Kidney (tissue), 14 donors: ENCODE measurements around the gene ZBTB7C. TPM values are rescaled to one million over a fixed set of nuclear protein-coding genes. Genes with fewer than 3 reads are reported as not detected.

Experiments
- DNase-seq, 5 donors: peaks; one replicate each; pipeline ENCODE4 v3.0.0-alpha.2; 2013 to 2020
- FAIRE-seq: peaks from 2 replicates; lab custom pipeline; 2012; peaks lifted over from hg19 to GRCh38; lab: Jason Lieb, UNC
- H3K27ac ChIP-seq, 2 donors: one replicate each; pipeline ENCODE4 v1.7.0; 2013; ENCODE audit warnings: low read depth in 2 of 2, low read length in 2 of 2, inconsistent platforms in 1 of 2
- H3K27me3 ChIP-seq: one replicate; pipeline ENCODE4 v1.7.1; 2013; ENCODE audit warnings: low read length, inconsistent platforms; ENCODE audit not compliant: control insufficient read depth, insufficient read depth
- H3K36me3 ChIP-seq, 3 donors: one replicate each; pipeline versions ENCODE4 v1.7.0 to v1.7.1; 2013; ENCODE audit warnings: low read length in 3 of 3, control low read depth in 1 of 3, inconsistent platforms in 1 of 3; ENCODE audit not compliant: insufficient read depth in 3 of 3, control insufficient read depth in 2 of 3
- H3K4me1 ChIP-seq, 3 donors: one replicate each; pipeline versions ENCODE4 v1.7.0 to v1.7.1; 2013; ENCODE audit warnings: low read length in 3 of 3, inconsistent platforms in 1 of 3, low read depth in 1 of 3; ENCODE audit not compliant: control insufficient read depth in 2 of 3, insufficient read depth in 2 of 3
- H3K4me3 ChIP-seq, 3 donors: one replicate each; pipeline versions ENCODE4 v1.7.0 to v1.8.1; 2013; ENCODE audit warnings: low read length in 3 of 3, control low read depth in 1 of 3, inconsistent platforms in 1 of 3
- H3K9ac ChIP-seq, 3 donors: one replicate each; pipeline versions ENCODE4 v1.7.0 to v1.7.1; 2013; ENCODE audit warnings: low read length in 3 of 3, control low read depth in 1 of 3, inconsistent platforms in 1 of 3
- H3K9me3 ChIP-seq, 3 donors: one replicate each; pipeline versions ENCODE4 v1.7.0 to v1.7.1; 2013; ENCODE audit warnings: low read length in 3 of 3, control low read depth in 1 of 3, inconsistent platforms in 1 of 3; ENCODE audit not compliant: control insufficient read depth in 2 of 3, insufficient read depth in 1 of 3
- intact Hi-C: fragments of 100-400 bp; cut with DNase I; formaldehyde crosslinking; loops from one replicate; pipeline ENCODE4 v1.11.1; 2022
- polyA plus RNA-seq: library from polyadenylated mRNA; stranded (reverse); fragments of 350-450 nt; fragmentation: Illumina TruSeq; extraction: RNeasy Lipid Tissue Mini Kit (QIAGEN cat#74804); gene quantifications from one replicate; pipeline ENCODE4 v1.2.3, GENCODE V29; 2014; ENCODE audit warnings: low read depth, low replicate concordance; ENCODE audit not compliant: insufficient read depth
- total RNA-seq: library from RNA; stranded (reverse); fragmentation: NEBNext Ultra II Directional; extraction: Animal tissue kit (Norgen Biotek cat#: 25700); gene quantifications from one replicate; pipeline ENCODE4 v1.2.1, GENCODE V29; 2021
- TF ChIP-seq, protein P1 (sequence below): IDR thresholded peaks from 3 replicates; pipeline ENCODE4 v1.5.1; 2012; ENCODE audit warnings: mild to moderate bottlenecking, moderate library complexity, borderline replicate concordance; ENCODE audit not compliant: insufficient read depth; ENCODE audit errors: extremely low read depth
- donor health status: control.
- donor health status: control.
- donor health status: control.
- donor health status: control.
- donor health status: control.
- donor health status: DM: yes; HTN: yes; CAD: no.
- donor health status: Normal renal cell carcinoma (clear cell type).

The ZBTB7C gene
- total and polyA plus RNA-seq, 2 donors from 2014 or later, result 1.8 to 13.8 TPM

DNA sequence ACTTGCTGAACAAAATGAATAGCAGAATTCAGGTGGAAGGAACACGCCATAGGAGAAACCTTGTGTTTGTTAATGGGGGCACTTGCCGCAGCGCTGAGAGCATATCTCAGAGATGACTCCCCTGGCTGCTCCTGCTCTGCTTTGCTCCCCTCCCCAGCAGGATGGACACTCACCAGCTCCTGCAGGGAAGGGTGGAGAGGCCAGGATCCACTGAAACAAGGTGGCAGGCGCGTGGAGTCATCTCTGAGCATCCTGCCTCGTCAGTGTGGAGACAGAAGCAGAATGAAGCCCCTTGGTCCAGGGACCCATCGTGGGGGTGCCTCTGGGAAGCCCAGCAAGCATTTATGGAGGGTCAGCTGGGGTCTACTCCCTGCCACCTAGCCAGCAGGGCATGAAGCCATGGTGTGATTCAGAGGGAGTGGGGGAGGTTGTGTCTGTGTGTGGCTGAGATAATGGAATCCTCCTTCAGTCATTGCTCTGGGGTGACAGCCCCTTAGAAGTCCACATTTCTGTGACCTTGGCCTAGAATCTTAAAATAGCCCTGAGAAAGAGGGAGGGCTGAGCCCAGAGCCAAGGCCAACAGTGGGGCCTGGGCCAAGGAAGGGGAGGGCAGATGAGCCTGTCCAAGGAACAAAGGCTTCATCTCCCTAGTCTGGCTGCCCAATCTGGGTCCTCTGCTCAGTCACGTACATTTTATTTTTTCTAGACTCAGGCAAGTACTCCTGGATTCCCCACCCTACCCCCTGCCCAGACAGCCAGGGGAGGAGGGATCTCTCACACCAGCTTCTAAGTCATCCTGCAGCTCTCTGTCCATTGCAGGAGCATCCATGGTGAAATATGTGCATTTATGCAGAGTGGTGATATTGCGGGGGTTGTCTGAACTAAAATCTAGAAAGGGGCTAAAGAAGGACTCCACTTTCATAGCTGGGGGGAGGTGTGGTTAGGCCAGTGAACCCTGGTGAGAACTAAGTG, 215.4 kb downstream of the ZBTB7C start:
- no peak overlapping the region for H3K4me3 ChIP-seq
- H3K9me3 ChIP-seq, result no peaks in the 10 kb centered on the region
- H3K9ac ChIP-seq, result no peak overlapping the region
- H3K27me3 ChIP-seq, result no peaks in the 10 kb centered on the region
- no peak for FAIRE-seq
- H3K36me3 ChIP-seq, result no peaks in the 10 kb centered on the region
- H3K27ac ChIP-seq, result no peak overlapping the region
- DNase-seq, result peak in 3 of 5 donors; percentile 27 to 61 (median 61)
- intact Hi-C loops, result no loop called here
- TF ChIP-seq, protein P1, sequence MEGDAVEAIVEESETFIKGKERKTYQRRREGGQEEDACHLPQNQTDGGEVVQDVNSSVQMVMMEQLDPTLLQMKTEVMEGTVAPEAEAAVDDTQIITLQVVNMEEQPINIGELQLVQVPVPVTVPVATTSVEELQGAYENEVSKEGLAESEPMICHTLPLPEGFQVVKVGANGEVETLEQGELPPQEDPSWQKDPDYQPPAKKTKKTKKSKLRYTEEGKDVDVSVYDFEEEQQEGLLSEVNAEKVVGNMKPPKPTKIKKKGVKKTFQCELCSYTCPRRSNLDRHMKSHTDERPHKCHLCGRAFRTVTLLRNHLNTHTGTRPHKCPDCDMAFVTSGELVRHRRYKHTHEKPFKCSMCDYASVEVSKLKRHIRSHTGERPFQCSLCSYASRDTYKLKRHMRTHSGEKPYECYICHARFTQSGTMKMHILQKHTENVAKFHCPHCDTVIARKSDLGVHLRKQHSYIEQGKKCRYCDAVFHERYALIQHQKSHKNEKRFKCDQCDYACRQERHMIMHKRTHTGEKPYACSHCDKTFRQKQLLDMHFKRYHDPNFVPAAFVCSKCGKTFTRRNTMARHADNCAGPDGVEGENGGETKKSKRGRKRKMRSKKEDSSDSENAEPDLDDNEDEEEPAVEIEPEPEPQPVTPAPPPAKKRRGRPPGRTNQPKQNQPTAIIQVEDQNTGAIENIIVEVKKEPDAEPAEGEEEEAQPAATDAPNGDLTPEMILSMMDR, result no peak
- H3K4me1 ChIP-seq, result no peaks in the 10 kb centered on the region

DNA sequence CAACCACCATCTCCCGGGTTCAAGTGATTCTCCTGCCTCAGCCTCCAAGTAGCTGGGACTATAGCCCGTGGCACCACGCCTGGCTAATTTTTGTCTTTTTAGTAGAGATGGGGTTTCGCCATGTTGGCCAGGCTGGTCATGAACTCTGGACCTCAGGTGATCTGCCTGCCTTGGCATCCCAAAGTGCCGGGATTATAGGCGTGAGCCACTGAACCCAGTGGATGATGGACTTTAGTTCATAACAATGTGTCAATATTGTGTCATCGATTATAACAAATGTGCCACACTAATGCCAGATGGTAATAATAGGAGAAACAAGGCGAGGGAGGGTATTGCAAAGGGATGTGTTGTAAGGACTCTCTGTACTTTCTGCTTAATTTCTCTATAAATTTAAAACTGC, 216.6 kb downstream of the ZBTB7C start:
- TF ChIP-seq, protein P1, result no peak
- Histone ChIP-seq H3K27ac (no peak overlapping the region), H3K36me3 (no peaks in the 10 kb centered on the region), H3K9me3 (no peaks in the 10 kb centered on the region), H3K27me3 (no peaks in the 10 kb centered on the region), H3K9ac (no peak overlapping the region), H3K4me1 (no peaks in the 10 kb centered on the region), H3K4me3 (no peak overlapping the region)
- intact Hi-C loops, result no loop called here
- no peak for FAIRE-seq
- no peak for DNase-seq

DNA sequence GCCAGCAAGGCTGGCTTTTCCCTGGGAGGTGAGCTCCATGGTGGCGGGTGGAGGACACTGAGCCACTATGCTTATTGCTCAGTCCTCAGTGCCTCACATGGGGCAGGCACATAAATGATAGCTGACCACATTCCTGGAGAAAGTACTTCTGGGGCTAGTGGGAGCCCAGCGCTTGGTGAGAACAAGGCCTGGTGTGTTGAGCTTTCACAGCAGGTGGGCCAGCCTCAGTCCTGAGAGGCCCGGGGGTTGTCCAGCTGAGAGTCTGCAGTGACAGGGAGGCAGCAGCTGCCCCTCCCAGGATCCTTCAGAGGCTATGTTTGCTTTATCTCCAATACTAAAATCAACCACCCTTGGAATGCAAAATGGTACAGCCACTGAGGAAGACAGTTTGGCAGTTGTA, 217.7 kb downstream of the ZBTB7C start:
- DNase-seq (no peak), FAIRE-seq (no peak)
- Histone ChIP-seq H3K4me1 (peaks cover 0 to 2% (median 0%) of the 10 kb centered on the region in 3 donors), H3K27me3 (no peaks in the 10 kb centered on the region), H3K9ac (no peak overlapping the region), H3K27ac (no peak overlapping the region), H3K9me3 (no peaks in the 10 kb centered on the region), H3K4me3 (no peak overlapping the region), H3K36me3 (no peaks in the 10 kb centered on the region)
- intact Hi-C loops, result no loop called here
- TF ChIP-seq, protein P1, result no peak
